ENCODE measurements around the gene SPATA20.

The SPATA20 gene

GRCh38 chr17:50576864-50577263, 29.9 kb downstream of the SPATA20 start:
- no peak overlapping the region for H3K4me3 ChIP-seq (ENCODE audit: low read length)
- TF ChIP-seq ZNF274 (IDR thresholded peaks at IDR 0.05; ENCODE audit: low read depth, low read length): no peak

- TF ChIP-seq ZNF274 (IDR thresholded peaks at IDR 0.05; ENCODE audit: low read depth, low read length): no peak
- no peak overlapping the region for H3K4me3 ChIP-seq (ENCODE audit: low read length)
Observed at GRCh38 chr17:50577451-50577954, 30.5 kb downstream of the SPATA20 start.

GRCh38 chr17:50578173-50578572, 31.2 kb downstream of the SPATA20 start:
- TF ChIP-seq ZNF274 (IDR thresholded peaks at IDR 0.05; ENCODE audit: low read depth, low read length): no peak
- no peak overlapping the region for H3K4me3 ChIP-seq (ENCODE audit: low read length)

GRCh38 chr17:50579399-50579798, 32.4 kb downstream of the SPATA20 start:
- no peak for TF ChIP-seq ZNF274 (IDR thresholded peaks at IDR 0.05; ENCODE audit: low read depth, low read length)
- H3K4me3 ChIP-seq (ENCODE audit: low read length): no peak overlapping the region

- TF ChIP-seq ZNF274 (IDR thresholded peaks at IDR 0.05; ENCODE audit: low read depth, low read length): no peak
- H3K4me3 ChIP-seq (ENCODE audit: low read length): no peak overlapping the region
Observed at GRCh38 chr17:50580646-50581045, 33.7 kb downstream of the SPATA20 start.

- TF ChIP-seq ZNF274 (IDR thresholded peaks at IDR 0.05; ENCODE audit: low read depth, low read length): no peak
- no peak overlapping the region for H3K4me3 ChIP-seq (ENCODE audit: low read length)
Observed at GRCh38 chr17:50581316-50581715, 34.3 kb downstream of the SPATA20 start.

GRCh38 chr17:50582741-50583140, 35.8 kb downstream of the SPATA20 start:
- no peak for TF ChIP-seq ZNF274 (IDR thresholded peaks at IDR 0.05; ENCODE audit: low read depth, low read length)
- no peak overlapping the region for H3K4me3 ChIP-seq (ENCODE audit: low read length)

- H3K4me3 ChIP-seq (ENCODE audit: low read length): no peak overlapping the region
- TF ChIP-seq ZNF274 (IDR thresholded peaks at IDR 0.05; ENCODE audit: low read depth, low read length): no peak
Observed at GRCh38 chr17:50583641-50584040, 36.7 kb downstream of the SPATA20 start.

GRCh38 chr17:50584116-50584515, 37.1 kb downstream of the SPATA20 start:
- H3K4me3 ChIP-seq (ENCODE audit: low read length): no peak overlapping the region
- TF ChIP-seq ZNF274 (IDR thresholded peaks at IDR 0.05; ENCODE audit: low read depth, low read length): no peak

- TF ChIP-seq ZNF274 (IDR thresholded peaks at IDR 0.05; ENCODE audit: low read depth, low read length): no peak
- H3K4me3 ChIP-seq (ENCODE audit: low read length): no peak overlapping the region
Observed at GRCh38 chr17:50584749-50585148, 37.8 kb downstream of the SPATA20 start.

- H3K4me3 ChIP-seq (ENCODE audit: low read length): no peak overlapping the region
- no peak for TF ChIP-seq ZNF274 (IDR thresholded peaks at IDR 0.05; ENCODE audit: low read depth, low read length)
Observed at GRCh38 chr17:50585346-50585745, 38.4 kb downstream of the SPATA20 start.

GRCh38 chr17:50585891-50586290, 38.9 kb downstream of the SPATA20 start:
- TF ChIP-seq ZNF274 (IDR thresholded peaks at IDR 0.05; ENCODE audit: low read depth, low read length): no peak
- H3K4me3 ChIP-seq (ENCODE audit: low read length): no peak overlapping the region

- TF ChIP-seq ZNF274 (IDR thresholded peaks at IDR 0.05; ENCODE audit: low read depth, low read length): no peak
- H3K4me3 ChIP-seq (ENCODE audit: low read length): no peak overlapping the region
Observed at GRCh38 chr17:50586421-50587247, 39.7 kb downstream of the SPATA20 start.

GRCh38 chr17:50587571-50587970, 40.6 kb downstream of the SPATA20 start:
- TF ChIP-seq ZNF274 (IDR thresholded peaks at IDR 0.05; ENCODE audit: low read depth, low read length): no peak
- no peak overlapping the region for H3K4me3 ChIP-seq (ENCODE audit: low read length)

- TF ChIP-seq ZNF274 (IDR thresholded peaks at IDR 0.05; ENCODE audit: low read depth, low read length): no peak
- H3K4me3 ChIP-seq (ENCODE audit: low read length): no peak overlapping the region
Observed at GRCh38 chr17:50588391-50589049, 41.5 kb downstream of the SPATA20 start.

All from GM08714 (cell line).